HepG2 (cell line): ENCODE results near the gene ARHGAP9. TPM values are rescaled to one million over a fixed set of nuclear protein-coding genes. Genes with fewer than 3 reads are reported as not detected.
A peak's percentile ranks its signal among the peaks of the same experiment; 100 is the strongest.

Experiments
- ATAC-seq: fragments of 200-7000 bp; cut with Tn5 transposase; 3 replicates; pipeline ENCODE4 v1.9.1; 2020; ENCODE audit warnings: mild to moderate bottlenecking, moderate library complexity
- BruUV-seq: library from RNA; stranded (reverse); fragments of 400-500 nt; replicated peaks from 2 replicates; lab custom pipeline; 2021; lab: Mats Ljungman, UMichigan
- CTCF ChIA-PET: fragments of 300-600 bp; formaldehyde crosslinking; extraction: SDS; loops from one replicate; lab custom pipeline; 2021; ENCODE audit warnings: low total read pairs, inconsistent platforms, low intra/inter-chr PET ratio; lab: Yijun Ruan, JAX
- POLR2A ChIA-PET: fragments of 350-600 bp; sonication (Branson Sonifier 250); formaldehyde crosslinking; loops from one replicate; lab custom pipeline; 2020; ENCODE audit warnings: antibody characterized with exemption, inconsistent platforms; lab: Yijun Ruan, JAX
- DNase-seq: peaks from one replicate; pipeline ENCODE4 v3.0.0-alpha.2; 2015; ENCODE audit warnings: low spot score
- FAIRE-seq: peaks from 3 replicates; lab custom pipeline; 2011; peaks lifted over from hg19 to GRCh38; lab: Jason Lieb, UNC
- H2AFZ ChIP-seq: one replicate; pipeline ENCODE4 v1.6.1; 2011; ENCODE audit warnings: low read length, inconsistent platforms
- H3K27ac ChIP-seq: fragments of 300-600 bp; 3 replicates; pipeline ENCODE4 v1.8.0; 2011; ENCODE audit warnings: mixed run types, mild to moderate bottlenecking, mixed read lengths, low read length, inconsistent platforms; ENCODE audit not compliant: insufficient read depth; ENCODE audit errors: extremely low read length
- H3K27me3 ChIP-seq, 2 experiments: fragments of 200-600 bp in 1 of 2; 2 replicates in 1 of 2; 3 replicates in 1 of 2; pipeline versions ENCODE4 v1.6.0 to v1.8.0; 2011; ENCODE audit warnings: low read length in 2 of 2, mild to moderate bottlenecking in 2 of 2, moderate library complexity in 2 of 2, inconsistent platforms in 1 of 2; ENCODE audit not compliant: insufficient read depth in 2 of 2, control insufficient read depth in 1 of 2
- H3K36me3 ChIP-seq, 2 experiments: fragments of 200-600 bp in 1 of 2; replicated peaks in 1 of 2; 2 replicates in 1 of 2; 3 replicates in 1 of 2; pipeline versions ENCODE4 v1.5.1 to v1.8.0; 2011; ENCODE audit warnings: low read length in 2 of 2, inconsistent platforms in 1 of 2; ENCODE audit not compliant: insufficient read depth in 2 of 2, control insufficient read depth in 1 of 2
- H3K4me1 ChIP-seq: 2 replicates; pipeline ENCODE4 v1.5.1; 2012; ENCODE audit warnings: low read length, inconsistent platforms; ENCODE audit not compliant: insufficient read depth
- H3K4me2 ChIP-seq: 2 replicates; pipeline ENCODE4 v1.6.0; 2011; ENCODE audit warnings: low read depth, low read length, inconsistent platforms
- H3K4me3 ChIP-seq, 3 experiments: fragments of 200-600 bp in 1 of 3; sonication (generic), shearing (Covaris generic) in 1 of 3; replicated peaks in 1 of 3; 2 replicates each; pipeline ENCODE4 v1.5.1; 2011 to 2016; ENCODE audit warnings: low read length in 3 of 3, inconsistent platforms in 2 of 3, low read depth in 2 of 3, mild to moderate bottlenecking in 2 of 3, control low read depth in 1 of 3, mixed read lengths in 1 of 3; ENCODE audit not compliant: insufficient read depth in 1 of 3
- H3K79me2 ChIP-seq: one replicate; pipeline ENCODE4 v1.6.1; 2011; ENCODE audit warnings: low read length, inconsistent platforms; ENCODE audit not compliant: insufficient read depth
- H3K9ac ChIP-seq: 2 replicates; pipeline ENCODE4 v1.6.0; 2011; ENCODE audit warnings: mild to moderate bottlenecking, low read depth, low read length, inconsistent platforms; ENCODE audit not compliant: insufficient read depth
- H3K9me3 ChIP-seq: 2 replicates; pipeline ENCODE4 v1.5.1; 2012; ENCODE audit warnings: mild to moderate bottlenecking, low read length
- H4K20me1 ChIP-seq: 2 replicates; pipeline ENCODE4 v1.6.0; 2011; ENCODE audit warnings: inconsistent platforms, mild to moderate bottlenecking, low read length, moderate library complexity; ENCODE audit not compliant: insufficient read depth
- DNMT1 ChIP-seq: sonication (generic); formaldehyde crosslinking; IDR thresholded peaks from 2 replicates; pipeline ENCODE4 v1.5.1; 2020; ENCODE audit warnings: mild to moderate bottlenecking, missing genetic modification reagents
- FOSL2 ChIP-seq: sonication (generic); formaldehyde crosslinking; IDR thresholded peaks from 2 replicates; pipeline ENCODE4 v1.4.0; 2020; ENCODE audit warnings: missing genetic modification reagents
- HDAC1 ChIP-seq: sonication (generic); formaldehyde crosslinking; IDR thresholded peaks from 2 replicates; pipeline ENCODE4 v1.5.1; 2020; ENCODE audit warnings: mild to moderate bottlenecking, missing genetic modification reagents
- HNRNPL ChIP-seq: fragments of 200-400 bp; formaldehyde crosslinking; IDR thresholded peaks from 2 replicates; pipeline ENCODE4 v1.6.1; 2017; ENCODE audit warnings: mild to moderate bottlenecking, low read depth, low read length
- NFKB2 ChIP-seq: sonication (generic); formaldehyde crosslinking; IDR thresholded peaks from 2 replicates; pipeline ENCODE4 v1.4.0; 2020; ENCODE audit warnings: missing genetic modification reagents, borderline replicate concordance
- RAD21 ChIP-seq: fragments of 450-650 bp; formaldehyde crosslinking; IDR thresholded peaks from 2 replicates; pipeline ENCODE4 v1.5.0; 2020; ENCODE audit warnings: mild to moderate bottlenecking
- RBM22 ChIP-seq: fragments of 200-400 bp; formaldehyde crosslinking; optimal IDR thresholded peaks from 2 replicates; pipeline ENCODE3; 2017; ENCODE audit warnings: mild to moderate bottlenecking, low read length, moderate library complexity
- ZNF235 ChIP-seq: sonication (generic); formaldehyde crosslinking; IDR thresholded peaks from 2 replicates; pipeline ENCODE4 v1.8.1; 2023; ENCODE audit warnings: mild to moderate bottlenecking, missing genetic modification reagents, borderline replicate concordance
- ZNF468 ChIP-seq: sonication (generic); formaldehyde crosslinking; IDR thresholded peaks from 2 replicates; pipeline ENCODE4 v1.8.0; 2022; ENCODE audit warnings: mild to moderate bottlenecking, moderate library complexity, missing genetic modification reagents
- ZNF501 ChIP-seq: sonication (generic); formaldehyde crosslinking; IDR thresholded peaks from 2 replicates; pipeline ENCODE4 v1.5.1; 2020; ENCODE audit warnings: mild to moderate bottlenecking, moderate library complexity, missing genetic modification reagents
- ZNF558 ChIP-seq: sonication (generic); formaldehyde crosslinking; IDR thresholded peaks from 2 replicates; pipeline ENCODE4 v1.9.0; 2022; ENCODE audit warnings: mild to moderate bottlenecking, missing genetic modification reagents, borderline replicate concordance
- ZNF614 ChIP-seq: IDR thresholded peaks from 2 replicates; pipeline ENCODE4 v1.6.1; 2018; ENCODE audit warnings: missing biosample characterization, missing genetic modification reagents, inconsistent platforms, borderline replicate concordance
- ZNF891 ChIP-seq: sonication (generic); formaldehyde crosslinking; IDR thresholded peaks from 2 replicates; pipeline ENCODE4 v1.5.0; 2020; ENCODE audit warnings: mild to moderate bottlenecking, missing genetic modification reagents
- WGBS: methylation state at CpG from one replicate; pipeline ENCODE4 v1.1.6; 2017; ENCODE audit warnings: low lambda C conversion rate; 5-methylcytosine and 5-hydroxymethylcytosine counted together
- in situ Hi-C: cut with HindIII; loops from 2 replicates; pipeline ENCODE4 v1.10.0; 2017; ENCODE audit warnings: low pct_unique_long_range_greater_than_20kb; ENCODE audit not compliant: extremely low pct_ligation_motif_present
- intact Hi-C: fragments of 100-400 bp; cut with micrococcal nuclease; formaldehyde crosslinking; loops from one replicate; pipeline ENCODE4 v1.10.0; 2022; ENCODE audit not compliant: unreplicated experiment
- polyA plus RNA-seq, 8 experiments: library from polyadenylated mRNA; depleted of rRNA in 3 of 8; stranded (reverse) in 7 of 8; unstranded in 1 of 8; fragments of >200 nt; fragmentation: Illumina TruSeq in 4 of 8; extraction: Trizol in 4 of 8; gene quantifications; 2 replicates each; pipeline versions ENCODE4 v1.2.1 to v1.2.3, GENCODE V29; 2011 to 2016; ENCODE audit warnings: low read depth in 4 of 8, missing spikeins in 1 of 8, mixed read lengths in 1 of 8; ENCODE audit not compliant: insufficient read depth in 1 of 8
- total RNA-seq, 5 experiments: library from RNA; depleted of rRNA; stranded (reverse); fragments of >200 nt; fragmentation: Illumina TruSeq; extraction: Trizol; gene quantifications; 2 replicates each; pipeline ENCODE4 v1.2.3, GENCODE V29; 2016; ENCODE audit warnings: low read depth in 1 of 5
- TF ChIP-seq, protein P1 (sequence below): IDR thresholded peaks from 2 replicates; pipeline ENCODE4 v1.6.1; 2016; ENCODE audit warnings: mild to moderate bottlenecking, missing biosample characterization, missing genetic modification reagents
- TF ChIP-seq, protein P2 (sequence below): sonication (generic); formaldehyde crosslinking; IDR thresholded peaks from 2 replicates; pipeline ENCODE4 v1.5.0; 2020; ENCODE audit warnings: mild to moderate bottlenecking, low read depth, missing genetic modification reagents, borderline replicate concordance
- TF ChIP-seq, protein P3 (sequence below): sonication (generic); formaldehyde crosslinking; IDR thresholded peaks from 2 replicates; pipeline ENCODE4 v1.5.1; 2020; ENCODE audit warnings: mild to moderate bottlenecking, moderate library complexity, missing genetic modification reagents

ARHGAP9 gene
- total and polyA plus RNA-seq, 2 of the 13 experiments (the other 11 are each of a cell fraction or from before 2014, with no cell fraction given), result 0.18 to 1.2 TPM

DNA sequence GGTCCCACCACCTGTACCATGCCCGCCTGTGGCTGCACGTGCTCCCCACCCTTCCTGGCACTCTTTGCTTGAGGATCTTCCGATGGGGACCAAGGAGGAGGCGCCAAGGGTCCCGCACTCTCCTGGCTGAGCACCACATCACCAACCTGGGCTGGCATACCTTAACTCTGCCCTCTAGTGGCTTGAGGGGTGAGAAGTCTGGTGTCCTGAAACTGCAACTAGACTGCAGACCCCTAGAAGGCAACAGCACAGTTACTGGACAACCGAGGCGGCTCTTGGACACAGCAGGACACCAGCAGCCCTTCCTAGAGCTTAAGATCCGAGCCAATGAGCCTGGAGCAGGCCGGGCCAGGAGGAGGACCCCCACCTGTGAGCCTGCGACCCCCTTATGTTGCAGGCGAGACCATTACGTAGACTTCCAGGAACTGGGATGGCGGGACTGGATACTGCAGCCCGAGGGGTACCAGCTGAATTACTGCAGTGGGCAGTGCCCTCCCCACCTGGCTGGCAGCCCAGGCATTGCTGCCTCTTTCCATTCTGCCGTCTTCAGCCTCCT, 23.4 kb downstream of the ARHGAP9 start (continued):
- peak; percentile 50; the same call in 1 of the 2 replicates for TF ChIP-seq RAD21

DNA sequence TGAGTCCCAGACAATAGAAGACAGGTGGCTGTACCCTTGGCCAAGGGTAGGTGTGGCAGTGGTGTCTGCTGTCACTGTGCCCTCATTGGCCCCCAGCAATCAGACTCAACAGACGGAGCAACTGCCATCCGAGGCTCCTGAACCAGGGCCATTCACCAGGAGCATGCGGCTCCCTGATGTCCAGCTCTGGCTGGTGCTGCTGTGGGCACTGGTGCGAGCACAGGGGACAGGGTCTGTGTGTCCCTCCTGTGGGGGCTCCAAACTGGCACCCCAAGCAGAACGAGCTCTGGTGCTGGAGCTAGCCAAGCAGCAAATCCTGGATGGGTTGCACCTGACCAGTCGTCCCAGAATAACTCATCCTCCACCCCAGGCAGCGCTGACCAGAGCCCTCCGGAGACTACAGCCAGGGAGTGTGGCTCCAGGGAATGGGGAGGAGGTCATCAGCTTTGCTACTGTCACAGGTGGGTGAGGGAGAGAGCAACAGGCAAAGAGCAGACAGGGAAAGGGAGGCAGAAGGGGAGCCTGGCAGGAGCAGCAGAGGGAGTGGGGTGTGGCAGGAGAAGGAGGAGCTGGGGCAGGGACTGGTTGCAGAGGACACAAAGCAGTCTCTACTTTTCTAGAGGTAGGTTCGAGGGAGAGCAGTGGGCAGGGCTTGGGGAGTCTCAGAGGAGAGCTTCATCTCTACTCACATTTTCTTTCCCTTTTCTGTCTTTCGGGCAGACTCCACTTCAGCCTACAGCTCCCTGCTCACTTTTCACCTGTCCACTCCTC, 24.1 kb downstream of the ARHGAP9 start:
- ATAC-seq, result peak; percentile 54
- no peak for DNase-seq
- 9% methylated on average over 6 of the region's 10 CpGs for WGBS
- Histone ChIP-seq H3K36me3 (no peaks in the 10 kb centered on the region), H3K4me3 (peak overlapping the region; percentile 62 to 83 (median 66)), H3K4me2 (peak overlapping the region; percentile 99), H3K4me1 (peaks cover 84% of the 10 kb centered on the region), H3K9me3 (no peaks in the 10 kb centered on the region), H3K9ac (peak overlapping the region; percentile 80), H4K20me1 (no peaks in the 10 kb centered on the region), H3K79me2 (peaks cover 15% of the 10 kb centered on the region), H2AFZ (no peak overlapping the region), H3K27me3 (no peaks in the 10 kb centered on the region; a peak in 1 of 5 replicates), H3K27ac (peak overlapping the region; percentile 98)
- no peak for FAIRE-seq
- CTCF ChIA-PET, result interaction anchor here (6.1 kb wide), 1 partner anchor 148 kb away, joined by 66 read pairs; no protein-coding TSS in a partner anchor
- intact Hi-C loops, result loop anchor here (10.0 kb wide), 1 partner anchor 701 kb away; the partner anchor contains the start of gene PRIM1
- in situ Hi-C loops, result loop anchor here (5.0 kb wide), 1 partner anchor 193 kb away; no protein-coding TSS in a partner anchor
- TSS peak; percentile 77 for BruUV-seq
- POLR2A ChIA-PET, result interaction anchor here (0.6 to 6.4 kb wide), 21 partner anchors 22 to 1233 kb away, joined by 3 to 99 read pairs (median 4); partner anchors contain the start of genes DCTN2, DDIT3, INHBC and LRP1
- TF ChIP-seq ZNF558 (CRISPR knock-in tag) (no peak), ZNF614 (CRISPR knock-in tag) (no peak), ZNF891 (CRISPR knock-in tag) (0 out of 2 replicates have a peak, but pooled peaks have one; percentile 9), FOSL2 (CRISPR knock-in tag) (no peak), ZNF468 (CRISPR knock-in tag) (0 out of 2 replicates have a peak, but pooled peaks have one; percentile 32), RBM22 (no peak), ZNF235 (CRISPR knock-in tag) (0 out of 2 replicates have a peak, but pooled peaks have one; percentile 19), DNMT1 (no peak), HNRNPL (0 out of 2 replicates have a peak, but pooled peaks have one; percentile 0), ZNF501 (peak; percentile 39; the same call in 1 of the 2 replicates), HDAC1 (CRISPR knock-in tag) (peak; percentile 13), NFKB2 (CRISPR knock-in tag) (peak; percentile 12; the same call in 1 of the 2 replicates)
- TF ChIP-seq, protein P1, sequence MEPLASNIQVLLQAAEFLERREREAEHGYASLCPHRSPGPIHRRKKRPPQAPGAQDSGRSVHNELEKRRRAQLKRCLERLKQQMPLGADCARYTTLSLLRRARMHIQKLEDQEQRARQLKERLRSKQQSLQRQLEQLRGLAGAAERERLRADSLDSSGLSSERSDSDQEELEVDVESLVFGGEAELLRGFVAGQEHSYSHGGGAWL (CRISPR knock-in tag), result 0 out of 2 replicates have a peak, but pooled peaks have one; percentile 6
- TF ChIP-seq, protein P2, sequence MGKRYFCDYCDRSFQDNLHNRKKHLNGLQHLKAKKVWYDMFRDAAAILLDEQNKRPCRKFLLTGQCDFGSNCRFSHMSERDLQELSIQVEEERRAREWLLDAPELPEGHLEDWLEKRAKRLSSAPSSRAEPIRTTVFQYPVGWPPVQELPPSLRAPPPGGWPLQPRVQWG (CRISPR knock-in tag), result no peak
- TF ChIP-seq, protein P3, sequence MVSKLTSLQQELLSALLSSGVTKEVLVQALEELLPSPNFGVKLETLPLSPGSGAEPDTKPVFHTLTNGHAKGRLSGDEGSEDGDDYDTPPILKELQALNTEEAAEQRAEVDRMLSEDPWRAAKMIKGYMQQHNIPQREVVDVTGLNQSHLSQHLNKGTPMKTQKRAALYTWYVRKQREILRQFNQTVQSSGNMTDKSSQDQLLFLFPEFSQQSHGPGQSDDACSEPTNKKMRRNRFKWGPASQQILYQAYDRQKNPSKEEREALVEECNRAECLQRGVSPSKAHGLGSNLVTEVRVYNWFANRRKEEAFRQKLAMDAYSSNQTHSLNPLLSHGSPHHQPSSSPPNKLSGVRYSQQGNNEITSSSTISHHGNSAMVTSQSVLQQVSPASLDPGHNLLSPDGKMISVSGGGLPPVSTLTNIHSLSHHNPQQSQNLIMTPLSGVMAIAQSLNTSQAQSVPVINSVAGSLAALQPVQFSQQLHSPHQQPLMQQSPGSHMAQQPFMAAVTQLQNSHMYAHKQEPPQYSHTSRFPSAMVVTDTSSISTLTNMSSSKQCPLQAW (CRISPR knock-in tag), result 0 out of 2 replicates have a peak, but pooled peaks have one; percentile 13
